MG63 (cell line): ENCODE measurements around the gene GRIK3. TPM values are rescaled to one million over a fixed set of nuclear protein-coding genes. Genes with fewer than 3 reads are reported as not detected.

Source experiments
- DNase-seq: peaks from one replicate; pipeline ENCODE4 v3.0.0-alpha.2; 2020
- H3K27me3 ChIP-seq: fragments of 250-450 bp; sonication (Bioruptor Pico); 2 replicates; pipeline ENCODE4 v1.5.1; 2020; ENCODE audit warnings: mild to moderate bottlenecking, moderate library complexity
- H3K36me3 ChIP-seq: fragments of 250-450 bp; sonication (Bioruptor Pico); 2 replicates; pipeline ENCODE4 v1.5.1; 2020; ENCODE audit warnings: mild to moderate bottlenecking, moderate library complexity
- H3K4me3 ChIP-seq: fragments of 250-450 bp; sonication (Bioruptor Pico); 2 replicates; pipeline ENCODE4 v1.5.1; 2020; ENCODE audit warnings: mild to moderate bottlenecking, moderate library complexity
- H3K9me3 ChIP-seq: fragments of 250-450 bp; sonication (Bioruptor Pico); 2 replicates; pipeline ENCODE4 v1.5.1; 2020; ENCODE audit warnings: mild to moderate bottlenecking, moderate library complexity
- total RNA-seq: library from RNA; depleted of rRNA; stranded (reverse); fragments of >200 nt; shearing (Covaris generic); gene quantifications from 2 replicates; pipeline ENCODE4 v1.2.3, GENCODE V29; 2014; ENCODE audit warnings: low replicate concordance

GRIK3 gene
- total RNA-seq, 1 experiment from 2014 or later, result 0.66 TPM

GRCh38 chr1:36889478-36890226 lies 144.7 kb downstream of the GRIK3 start:
- H3K36me3 ChIP-seq, result no peaks in the 10 kb centered on the region
- H3K4me3 ChIP-seq, result no peak overlapping the region
- H3K9me3 ChIP-seq, result no peaks in the 10 kb centered on the region
- H3K27me3 ChIP-seq, result no peaks in the 10 kb centered on the region
- no peak for DNase-seq

GRCh38 chr1:36888811-36889477 lies 145.4 kb downstream of the GRIK3 start:
- no peak for DNase-seq
- H3K4me3 ChIP-seq, result no peak overlapping the region

GRCh38 chr1:36885540-36886357 lies 148.6 kb downstream of the GRIK3 start:
- Histone ChIP-seq H3K4me3 (no peak overlapping the region), H3K27me3 (no peaks in the 10 kb centered on the region), H3K36me3 (no peaks in the 10 kb centered on the region), H3K9me3 (no peaks in the 10 kb centered on the region)
- DNase-seq, result peak; percentile 16

More at GRCh38 chr1:36888811-36889477, 145.4 kb downstream of the GRIK3 start:
- Histone ChIP-seq H3K9me3 (no peaks in the 10 kb centered on the region), H3K27me3 (no peaks in the 10 kb centered on the region), H3K36me3 (no peaks in the 10 kb centered on the region)

DNA sequence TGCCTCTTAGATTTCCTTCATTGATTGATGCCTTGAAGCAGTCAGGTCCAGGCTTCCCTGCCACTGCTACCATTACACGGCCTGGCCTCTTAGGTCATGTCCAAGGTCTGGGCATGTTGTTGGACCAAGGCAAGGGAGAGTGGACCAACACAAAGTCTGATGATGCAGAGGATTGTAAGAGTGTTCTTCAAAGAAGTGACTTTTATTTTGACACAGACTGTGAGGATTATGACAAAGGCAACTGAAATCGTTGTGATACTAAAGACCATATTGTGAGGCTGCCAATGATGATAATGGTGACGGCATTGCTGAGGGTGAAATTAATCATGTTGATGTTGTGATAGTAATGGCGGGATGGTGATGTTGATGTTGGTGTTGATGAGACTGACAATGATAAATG lies 149.5 kb downstream of the GRIK3 start:
- Histone ChIP-seq H3K36me3 (no peaks in the 10 kb centered on the region), H3K27me3 (no peaks in the 10 kb centered on the region), H3K9me3 (no peaks in the 10 kb centered on the region), H3K4me3 (no peak overlapping the region)
- no peak for DNase-seq

GRCh38 chr1:36884029-36884701 lies 150.2 kb downstream of the GRIK3 start:
- Histone ChIP-seq H3K27me3 (no peaks in the 10 kb centered on the region), H3K36me3 (no peaks in the 10 kb centered on the region), H3K9me3 (no peaks in the 10 kb centered on the region), H3K4me3 (no peak overlapping the region)
- DNase-seq, result no peak

- H3K9me3 ChIP-seq, result no peaks in the 10 kb centered on the region
- no peak for DNase-seq
- H3K4me3 ChIP-seq, result no peak overlapping the region
- H3K36me3 ChIP-seq, result no peaks in the 10 kb centered on the region
- H3K27me3 ChIP-seq, result no peaks in the 10 kb centered on the region
Measured at GRCh38 chr1:36883315-36883949, 150.9 kb downstream of the GRIK3 start.

DNA sequence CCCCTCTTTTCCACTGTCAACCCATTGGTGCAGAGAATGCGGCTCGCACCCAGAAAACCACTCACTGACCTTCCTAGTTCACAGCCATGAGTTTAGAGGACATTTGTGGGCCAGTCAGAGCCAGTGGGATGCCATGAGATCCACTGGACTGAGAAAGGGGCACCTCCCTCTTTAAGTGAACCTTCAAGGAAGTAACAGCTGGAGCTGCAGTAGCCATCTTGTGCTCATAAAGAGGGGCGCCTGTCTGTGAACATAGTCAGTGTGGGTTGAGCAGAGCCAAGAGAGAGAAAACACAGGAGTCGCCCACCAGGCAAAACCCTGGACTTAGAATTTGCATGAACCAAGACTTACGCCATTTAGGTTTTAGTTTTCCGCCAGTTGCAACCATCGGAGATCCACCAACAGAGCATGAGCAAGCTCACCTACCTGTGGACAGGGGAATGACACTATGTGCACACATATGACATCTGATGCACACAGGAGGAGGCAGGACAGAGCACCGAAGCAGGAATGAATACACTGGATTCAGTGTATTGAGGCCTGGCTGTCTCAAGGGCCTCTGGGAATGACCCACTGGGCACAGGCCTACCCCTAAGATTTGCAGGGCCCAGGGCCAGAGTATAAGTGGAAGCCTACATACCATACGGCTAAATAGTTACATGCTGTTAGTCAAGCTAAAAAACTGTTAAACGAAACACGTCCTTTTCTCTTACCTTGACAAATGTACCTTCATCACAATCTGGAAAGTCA lies 151.6 kb downstream of the GRIK3 start:
- Histone ChIP-seq H3K27me3 (no peaks in the 10 kb centered on the region), H3K4me3 (no peak overlapping the region), H3K36me3 (no peaks in the 10 kb centered on the region), H3K9me3 (no peaks in the 10 kb centered on the region)
- no peak for DNase-seq

DNA sequence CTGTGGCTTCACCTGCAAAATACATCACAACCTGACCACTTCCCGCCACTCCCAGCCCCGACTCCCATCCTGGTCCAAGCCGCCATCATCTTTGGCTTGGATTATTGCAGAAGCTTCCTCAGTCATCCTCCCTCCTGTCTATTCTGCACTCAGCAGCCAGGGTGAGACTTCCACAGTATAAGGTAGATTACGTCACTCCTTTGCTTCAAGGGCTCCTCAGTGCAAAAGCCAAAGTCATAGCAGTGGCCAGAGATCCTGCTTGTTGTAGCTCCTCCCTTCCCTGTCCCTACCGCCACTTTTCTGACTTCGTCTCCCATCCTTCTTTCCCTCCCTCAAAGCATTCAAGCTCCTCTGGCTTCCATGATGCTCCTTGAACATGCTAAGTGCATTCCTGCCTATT lies 152.8 kb downstream of the GRIK3 start:
- Histone ChIP-seq H3K36me3 (no peaks in the 10 kb centered on the region), H3K27me3 (no peaks in the 10 kb centered on the region), H3K4me3 (no peak overlapping the region), H3K9me3 (no peaks in the 10 kb centered on the region)
- DNase-seq, result no peak

- no peaks in the 10 kb centered on the region for H3K27me3 ChIP-seq
- H3K36me3 ChIP-seq, result no peaks in the 10 kb centered on the region
- DNase-seq, result no peak
- H3K9me3 ChIP-seq, result no peaks in the 10 kb centered on the region
- no peak overlapping the region for H3K4me3 ChIP-seq
Measured at GRCh38 chr1:36881068-36881405, 153.3 kb downstream of the GRIK3 start.

GRCh38 chr1:36880155-36881067 lies 153.9 kb downstream of the GRIK3 start:
- H3K27me3 ChIP-seq, result no peaks in the 10 kb centered on the region
- no peaks in the 10 kb centered on the region for H3K9me3 ChIP-seq
- DNase-seq, result no peak
- no peak overlapping the region for H3K4me3 ChIP-seq
- no peaks in the 10 kb centered on the region for H3K36me3 ChIP-seq

- Histone ChIP-seq H3K36me3 (no peaks in the 10 kb centered on the region), H3K27me3 (no peaks in the 10 kb centered on the region), H3K9me3 (no peaks in the 10 kb centered on the region), H3K4me3 (no peak overlapping the region)
- DNase-seq, result no peak
Measured at GRCh38 chr1:36879613-36880012, 154.7 kb downstream of the GRIK3 start.

- H3K27me3 ChIP-seq, result no peaks in the 10 kb centered on the region
- no peak overlapping the region for H3K4me3 ChIP-seq
- DNase-seq, result no peak
- H3K9me3 ChIP-seq, result no peaks in the 10 kb centered on the region
- H3K36me3 ChIP-seq, result no peaks in the 10 kb centered on the region
Measured at GRCh38 chr1:36876990-36877389, 157.3 kb downstream of the GRIK3 start.

- DNase-seq, result no peak
- Histone ChIP-seq H3K9me3 (no peaks in the 10 kb centered on the region), H3K36me3 (no peaks in the 10 kb centered on the region), H3K27me3 (no peaks in the 10 kb centered on the region), H3K4me3 (no peak overlapping the region)
Measured at GRCh38 chr1:36874271-36875060, 159.8 kb downstream of the GRIK3 start.

DNA sequence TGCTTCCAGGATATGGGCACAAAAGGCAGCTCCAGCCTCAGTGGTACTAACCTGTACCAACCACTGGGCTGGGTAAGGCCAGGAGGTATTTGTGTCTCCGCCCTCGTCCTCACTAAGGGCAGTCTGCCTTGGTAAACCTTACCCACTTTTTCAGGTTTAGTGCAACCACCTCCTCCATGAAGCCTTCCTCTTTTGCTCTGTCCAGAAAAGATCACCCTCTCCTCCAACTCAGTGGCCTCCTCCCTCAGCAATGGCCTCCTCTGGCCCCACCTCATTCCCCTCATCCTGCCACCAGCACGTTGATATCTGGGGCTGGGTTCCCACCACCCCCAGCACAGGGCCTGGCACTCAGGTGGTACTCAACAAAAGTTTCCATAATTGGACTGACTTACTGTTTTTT lies 161.5 kb downstream of the GRIK3 start:
- no peak for DNase-seq
- Histone ChIP-seq H3K4me3 (no peak overlapping the region), H3K27me3 (no peaks in the 10 kb centered on the region), H3K9me3 (no peaks in the 10 kb centered on the region), H3K36me3 (no peaks in the 10 kb centered on the region)
